A549 (cell line): ENCODE data around the gene TRIM27. TPM values are rescaled to one million over a fixed set of nuclear protein-coding genes. Genes with fewer than 3 reads are reported as not detected.

ENCODE experiments used
- ATAC-seq, 2 experiments: fragments of 200-7000 bp in 1 of 2; fragments of >200 bp in 1 of 2; cut with Nextera tagmentation in 1 of 2; cut with Tn5 transposase in 1 of 2; 3 replicates each; pipeline versions ENCODE4 v1.8.0 to v1.9.1; 2018 to 2020; ENCODE audit warnings: mild to moderate bottlenecking in 1 of 2, moderate library complexity in 1 of 2
- CTCF ChIA-PET: fragments of 300-600 bp; sonication (Branson Sonifier 250); formaldehyde crosslinking; extraction: SDS; loops from one replicate; lab custom pipeline; 2021; ENCODE audit warnings: antibody characterized with exemption, inconsistent platforms; lab: Yijun Ruan, JAX
- POLR2A ChIA-PET: fragments of 350-600 bp; formaldehyde crosslinking; extraction: SDS; loops from one replicate; lab custom pipeline; 2021; ENCODE audit warnings: antibody characterized with exemption, inconsistent platforms; lab: Yijun Ruan, JAX
- DNase-seq, 2 experiments: peaks; one replicate each; pipeline versions ENCODE4 v3.0.0 to v3.0.0-alpha.2; 2011 to 2016; ENCODE audit warnings: low read depth in 1 of 2, low spot score in 1 of 2
- FAIRE-seq: peaks from 2 replicates; lab custom pipeline; 2011; peaks lifted over from hg19 to GRCh38; lab: Jason Lieb, UNC
- H3K27ac ChIP-seq, 2 experiments: fragments of >200 bp; sonication (Bioruptor Twin); formaldehyde crosslinking; 3 replicates each; pipeline ENCODE4 v1.5.1; 2016 to 2017
- H3K4me1 ChIP-seq: fragments of >200 bp; sonication (Bioruptor Twin); formaldehyde crosslinking; 3 replicates; pipeline ENCODE4 v1.6.1; 2016
- H3K4me2 ChIP-seq: fragments of >200 bp; sonication (Bioruptor Twin); formaldehyde crosslinking; 3 replicates; pipeline ENCODE4 v1.6.1; 2016
- H3K4me3 ChIP-seq: fragments of >200 bp; sonication (Bioruptor Twin); formaldehyde crosslinking; 3 replicates; pipeline ENCODE4 v1.5.1; 2016
- H3K9me3 ChIP-seq: fragments of >200 bp; sonication (Bioruptor Twin); formaldehyde crosslinking; 3 replicates; pipeline ENCODE4 v1.6.1; 2016
- CEBPB ChIP-seq, 2 experiments: fragments of >200 bp in 1 of 2; sonication (Bioruptor Twin) in 1 of 2; formaldehyde crosslinking in 1 of 2; IDR thresholded peaks; 2 replicates each; pipeline ENCODE4 v1.6.1; 2012 to 2016
- CHD4 ChIP-seq: fragments of 200-600 bp; sonication (generic); IDR thresholded peaks from 2 replicates; pipeline ENCODE4 v1.6.1; 2016; ENCODE audit warnings: antibody characterized with exemption, mild to moderate bottlenecking, borderline replicate concordance
- EHF ChIP-seq: fragments of 250-450 bp; sonication (Bioruptor Pico); IDR thresholded peaks from 2 replicates; pipeline ENCODE4 v1.5.0; 2020; ENCODE audit warnings: mild to moderate bottlenecking
- EHMT2 ChIP-seq: fragments of 200-600 bp; sonication (generic); IDR thresholded peaks from 2 replicates; pipeline ENCODE4 v1.6.1; 2016; ENCODE audit warnings: antibody characterized with exemption, low read depth, mild to moderate bottlenecking, moderate library complexity
- EP300 ChIP-seq, 2 experiments: fragments of >200 bp; sonication (Bioruptor Twin); formaldehyde crosslinking; IDR thresholded peaks; 2 replicates in 1 of 2; 3 replicates in 1 of 2; pipeline ENCODE4 v1.6.1; 2016 to 2017
- FOSL2 ChIP-seq, 2 experiments: fragments of 450-650 bp in 1 of 2; fragments of >200 bp in 1 of 2; sonication (Bioruptor Twin) in 1 of 2; formaldehyde crosslinking; IDR thresholded peaks; 2 replicates each; pipeline versions ENCODE4 v1.5.0 to v1.6.1; 2016 to 2020; ENCODE audit warnings: mild to moderate bottlenecking in 1 of 2, moderate library complexity in 1 of 2
- GATA3 ChIP-seq: IDR thresholded peaks from 2 replicates; pipeline ENCODE4 v1.6.1; 2012; ENCODE audit warnings: borderline replicate concordance
- KDM5A ChIP-seq: fragments of 200-600 bp; sonication (generic); IDR thresholded peaks from 2 replicates; pipeline ENCODE4 v1.6.1; 2016; ENCODE audit warnings: antibody characterized with exemption, mild to moderate bottlenecking
- NR3C1 ChIP-seq: fragments of >200 bp; sonication (Bioruptor Twin); formaldehyde crosslinking; IDR thresholded peaks from 3 replicates; pipeline ENCODE4 v1.6.1; 2017
- POLR2AphosphoS2 ChIP-seq: conservative IDR thresholded peaks from 2 replicates; pipeline ENCODE4 v1.6.1; 2012; ENCODE audit warnings: low read length, improper control_type of control experiment, inconsistent platforms
- RAD21 ChIP-seq, 2 experiments: fragments of >200 bp in 1 of 2; sonication (Bioruptor Twin) in 1 of 2; formaldehyde crosslinking in 1 of 2; IDR thresholded peaks in 1 of 2; conservative IDR thresholded peaks in 1 of 2; 2 replicates in 1 of 2; 3 replicates in 1 of 2; pipeline ENCODE4 v1.6.1; 2012 to 2018; ENCODE audit warnings: inconsistent platforms in 1 of 2
- RARB ChIP-seq: fragments of 250-450 bp; sonication (Bioruptor Pico); IDR thresholded peaks from 2 replicates; pipeline ENCODE4 v1.8.0; 2021; ENCODE audit warnings: mild to moderate bottlenecking, moderate library complexity
- RCOR1 ChIP-seq: fragments of 150-350 bp; IDR thresholded peaks from 2 replicates; pipeline ENCODE4 v1.6.1; 2014; ENCODE audit warnings: antibody characterized with exemption, low read length, low read depth
- RFX5 ChIP-seq: fragments of 450-650 bp; IDR thresholded peaks from 2 replicates; pipeline ENCODE4 v1.7.1; 2014; ENCODE audit warnings: antibody characterized with exemption, mild to moderate bottlenecking, moderate library complexity
- TFCP2L1 ChIP-seq: fragments of 250-450 bp; sonication (Bioruptor Pico); IDR thresholded peaks from 2 replicates; pipeline ENCODE4 v1.5.0; 2021; ENCODE audit warnings: mild to moderate bottlenecking
- ZC3H11A ChIP-seq: fragments of 450-650 bp; IDR thresholded peaks from 2 replicates; pipeline ENCODE4 v1.6.1; 2014; ENCODE audit warnings: antibody characterized with exemption, mild to moderate bottlenecking
- WGBS: methylation state at CpG from one replicate; pipeline ENCODE4 v1.1.6; 2017; ENCODE audit errors: missing lambda C conversion rate; 5-methylcytosine and 5-hydroxymethylcytosine counted together
- polyA plus RNA-seq, 4 experiments: library from polyadenylated mRNA; depleted of rRNA in 3 of 4; stranded (reverse); fragments of >200 nt; fragmentation: RNase III in 1 of 4; extraction: RNeasy Plus Mini Kit Qiagen cat#74134 plus additional on column Dnase treatment in 1 of 4; gene quantifications; 2 replicates in 3 of 4; 3 replicates in 1 of 4; pipeline ENCODE4 v1.2.3, GENCODE V29; 2011 to 2017
- TF ChIP-seq, protein P1 (sequence below): fragments of 150-350 bp; IDR thresholded peaks from 2 replicates; pipeline ENCODE4 v1.6.1; 2014; ENCODE audit warnings: low read depth, mild to moderate bottlenecking, low read length
- TF ChIP-seq, protein P2 (sequence below): fragments of 250-450 bp; sonication (Bioruptor Pico); IDR thresholded peaks from 2 replicates; pipeline ENCODE4 v1.5.0; 2021; ENCODE audit warnings: mild to moderate bottlenecking, moderate library complexity, borderline replicate concordance
- TF ChIP-seq, protein P3 (sequence below): fragments of >200 bp; sonication (Bioruptor Twin); formaldehyde crosslinking; IDR thresholded peaks from 3 replicates; pipeline ENCODE4 v1.6.1; 2016
- TF ChIP-seq, protein P4 (sequence below): fragments of 200-600 bp; sonication (generic); IDR thresholded peaks from 2 replicates; pipeline ENCODE4 v1.6.1; 2016; ENCODE audit warnings: antibody characterized with exemption, mild to moderate bottlenecking, moderate library complexity
- TF ChIP-seq, protein P5 (sequence below): IDR thresholded peaks from 2 replicates; pipeline ENCODE4 v1.6.1; 2012

The TRIM27 gene
- polyA plus RNA-seq, 2 of the 4 experiments (the other 2 are of a cell fraction): 27.8 to 50.1 TPM

DNA sequence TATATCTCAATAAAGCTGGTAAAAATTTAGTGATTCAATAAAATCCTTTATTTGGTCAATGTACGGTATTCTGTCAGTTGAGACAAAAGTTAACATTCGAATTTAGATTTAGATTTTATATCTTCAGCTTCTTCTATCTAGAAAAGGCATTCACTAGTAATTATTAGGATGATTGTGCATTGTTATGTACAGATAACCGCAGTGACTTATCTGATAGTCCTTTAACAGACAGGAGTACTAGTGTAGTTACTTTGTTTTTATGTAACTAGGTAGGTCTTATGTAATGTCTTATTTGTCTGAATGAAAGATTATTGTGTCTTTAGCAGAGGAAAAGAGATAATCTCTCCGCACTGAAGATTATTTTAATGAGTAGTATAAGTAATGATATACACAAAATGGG is 31.3 kb downstream of the TRIM27 start:
- ChIA-PET CTCF (no interaction called here), POLR2A (no interaction called here)
- no peaks in the 10 kb centered on the region for H3K9me3 ChIP-seq
- TF ChIP-seq RCOR1: no peak
- TF ChIP-seq NR3C1: no peak
- TF ChIP-seq, protein P1, sequence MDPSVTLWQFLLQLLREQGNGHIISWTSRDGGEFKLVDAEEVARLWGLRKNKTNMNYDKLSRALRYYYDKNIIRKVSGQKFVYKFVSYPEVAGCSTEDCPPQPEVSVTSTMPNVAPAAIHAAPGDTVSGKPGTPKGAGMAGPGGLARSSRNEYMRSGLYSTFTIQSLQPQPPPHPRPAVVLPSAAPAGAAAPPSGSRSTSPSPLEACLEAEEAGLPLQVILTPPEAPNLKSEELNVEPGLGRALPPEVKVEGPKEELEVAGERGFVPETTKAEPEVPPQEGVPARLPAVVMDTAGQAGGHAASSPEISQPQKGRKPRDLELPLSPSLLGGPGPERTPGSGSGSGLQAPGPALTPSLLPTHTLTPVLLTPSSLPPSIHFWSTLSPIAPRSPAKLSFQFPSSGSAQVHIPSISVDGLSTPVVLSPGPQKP: no peak
- TF ChIP-seq, protein P2, sequence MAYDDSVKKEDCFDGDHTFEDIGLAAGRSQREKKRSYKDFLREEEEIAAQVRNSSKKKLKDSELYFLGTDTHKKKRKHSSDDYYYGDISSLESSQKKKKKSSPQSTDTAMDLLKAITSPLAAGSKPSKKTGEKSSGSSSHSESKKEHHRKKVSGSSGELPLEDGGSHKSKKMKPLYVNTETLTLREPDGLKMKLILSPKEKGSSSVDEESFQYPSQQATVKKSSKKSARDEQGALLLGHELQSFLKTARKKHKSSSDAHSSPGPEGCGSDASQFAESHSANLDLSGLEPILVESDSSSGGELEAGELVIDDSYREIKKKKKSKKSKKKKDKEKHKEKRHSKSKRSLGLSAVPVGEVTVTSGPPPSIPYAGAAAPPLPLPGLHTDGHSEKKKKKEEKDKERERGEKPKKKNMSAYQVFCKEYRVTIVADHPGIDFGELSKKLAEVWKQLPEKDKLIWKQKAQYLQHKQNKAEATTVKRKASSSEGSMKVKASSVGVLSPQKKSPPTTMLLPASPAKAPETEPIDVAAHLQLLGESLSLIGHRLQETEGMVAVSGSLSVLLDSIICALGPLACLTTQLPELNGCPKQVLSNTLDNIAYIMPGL (CRISPR knock-in tag): no peak
- no peak for TF ChIP-seq FOSL2 (IDR thresholded peaks at IDR 0.05)
- TF ChIP-seq FOSL2 (CRISPR knock-in tag; IDR thresholded peaks at IDR 0.05): no peak
- TF ChIP-seq, protein P3, sequence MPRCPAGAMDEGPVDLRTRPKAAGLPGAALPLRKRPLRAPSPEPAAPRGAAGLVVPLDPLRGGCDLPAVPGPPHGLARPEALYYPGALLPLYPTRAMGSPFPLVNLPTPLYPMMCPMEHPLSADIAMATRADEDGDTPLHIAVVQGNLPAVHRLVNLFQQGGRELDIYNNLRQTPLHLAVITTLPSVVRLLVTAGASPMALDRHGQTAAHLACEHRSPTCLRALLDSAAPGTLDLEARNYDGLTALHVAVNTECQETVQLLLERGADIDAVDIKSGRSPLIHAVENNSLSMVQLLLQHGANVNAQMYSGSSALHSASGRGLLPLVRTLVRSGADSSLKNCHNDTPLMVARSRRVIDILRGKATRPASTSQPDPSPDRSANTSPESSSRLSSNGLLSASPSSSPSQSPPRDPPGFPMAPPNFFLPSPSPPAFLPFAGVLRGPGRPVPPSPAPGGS: no peak
- TF ChIP-seq CEBPB (IDR thresholded peaks at IDR 0.05): no peak
- 52% methylated on average over 4 of the region's 4 CpGs for WGBS
- ATAC-seq (no peak), FAIRE-seq (no peak), DNase-seq (no peak)
- no peak overlapping the region for H3K4me3 ChIP-seq
- H3K4me2 ChIP-seq: no peak overlapping the region
- no peak overlapping the region for H3K27ac ChIP-seq
- no peaks in the 10 kb centered on the region for H3K4me1 ChIP-seq

DNA sequence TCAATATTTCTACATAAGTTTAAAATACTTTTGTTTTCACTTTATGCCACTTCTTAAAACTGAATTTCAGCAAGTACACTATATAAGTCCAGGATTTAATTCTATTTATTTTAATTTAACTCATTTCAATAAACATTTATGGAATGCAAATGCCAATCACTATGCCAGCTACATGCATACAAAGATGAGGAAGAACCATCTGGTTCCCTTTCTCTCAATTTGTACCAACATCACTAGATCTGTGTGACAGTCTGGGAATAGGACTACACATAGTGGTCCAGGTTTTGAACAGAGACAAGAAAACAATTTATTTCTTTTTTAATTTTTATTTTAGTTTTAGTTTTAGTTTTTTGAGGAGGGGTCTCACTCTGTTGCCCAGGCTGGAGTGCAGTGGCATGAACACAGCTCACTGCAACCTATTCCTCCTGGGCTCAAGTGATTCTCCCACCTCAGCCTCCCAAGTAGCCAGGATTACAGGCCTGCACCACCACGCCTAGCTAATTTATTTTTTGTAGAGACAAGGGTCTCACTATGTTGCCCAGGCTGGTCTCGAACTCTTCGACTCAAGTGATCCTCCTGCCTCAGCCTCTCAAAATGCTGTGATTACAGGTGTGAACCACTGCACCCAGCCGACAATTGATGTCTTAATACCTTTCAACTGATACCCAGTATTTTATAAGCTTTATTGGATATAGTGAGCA is 35.8 kb downstream of the TRIM27 start:
- ChIA-PET CTCF (interaction anchor here (1.2 to 2.4 kb wide), 3 partner anchors 9 to 50 kb away, joined by 3 to 9 read pairs (median 3); no protein-coding TSS in a partner anchor), POLR2A (no interaction called here)
- Histone ChIP-seq H3K4me3 (no peak overlapping the region), H3K4me1 (no peaks in the 10 kb centered on the region), H3K9me3 (0 out of 3 replicates have a peak, but pooled peaks cover 3% of the 10 kb centered on the region), H3K4me2 (no peak overlapping the region), H3K27ac (no peak overlapping the region)
- no peak for ATAC-seq
- DNase-seq: no peak
- FAIRE-seq: no peak
- 76% methylated on average over 4 of the region's 4 CpGs for WGBS
- TF ChIP-seq RFX5 (no peak), EHMT2 (no peak), EHF (CRISPR knock-in tag) (no peak), KDM5A (no peak), RARB (CRISPR knock-in tag) (no peak), EP300 (IDR thresholded peaks at IDR 0.05) (no peak), CHD4 (no peak), POLR2AphosphoS2 (no peak), RAD21 (conservative IDR thresholded peaks at IDR 0.05 in 1 of 2, IDR thresholded peaks at IDR 0.05 in 1 of 2) (no peak), TFCP2L1 (CRISPR knock-in tag) (no peak), GATA3 (no peak), ZC3H11A (no peak)
- TF ChIP-seq, protein P4, sequence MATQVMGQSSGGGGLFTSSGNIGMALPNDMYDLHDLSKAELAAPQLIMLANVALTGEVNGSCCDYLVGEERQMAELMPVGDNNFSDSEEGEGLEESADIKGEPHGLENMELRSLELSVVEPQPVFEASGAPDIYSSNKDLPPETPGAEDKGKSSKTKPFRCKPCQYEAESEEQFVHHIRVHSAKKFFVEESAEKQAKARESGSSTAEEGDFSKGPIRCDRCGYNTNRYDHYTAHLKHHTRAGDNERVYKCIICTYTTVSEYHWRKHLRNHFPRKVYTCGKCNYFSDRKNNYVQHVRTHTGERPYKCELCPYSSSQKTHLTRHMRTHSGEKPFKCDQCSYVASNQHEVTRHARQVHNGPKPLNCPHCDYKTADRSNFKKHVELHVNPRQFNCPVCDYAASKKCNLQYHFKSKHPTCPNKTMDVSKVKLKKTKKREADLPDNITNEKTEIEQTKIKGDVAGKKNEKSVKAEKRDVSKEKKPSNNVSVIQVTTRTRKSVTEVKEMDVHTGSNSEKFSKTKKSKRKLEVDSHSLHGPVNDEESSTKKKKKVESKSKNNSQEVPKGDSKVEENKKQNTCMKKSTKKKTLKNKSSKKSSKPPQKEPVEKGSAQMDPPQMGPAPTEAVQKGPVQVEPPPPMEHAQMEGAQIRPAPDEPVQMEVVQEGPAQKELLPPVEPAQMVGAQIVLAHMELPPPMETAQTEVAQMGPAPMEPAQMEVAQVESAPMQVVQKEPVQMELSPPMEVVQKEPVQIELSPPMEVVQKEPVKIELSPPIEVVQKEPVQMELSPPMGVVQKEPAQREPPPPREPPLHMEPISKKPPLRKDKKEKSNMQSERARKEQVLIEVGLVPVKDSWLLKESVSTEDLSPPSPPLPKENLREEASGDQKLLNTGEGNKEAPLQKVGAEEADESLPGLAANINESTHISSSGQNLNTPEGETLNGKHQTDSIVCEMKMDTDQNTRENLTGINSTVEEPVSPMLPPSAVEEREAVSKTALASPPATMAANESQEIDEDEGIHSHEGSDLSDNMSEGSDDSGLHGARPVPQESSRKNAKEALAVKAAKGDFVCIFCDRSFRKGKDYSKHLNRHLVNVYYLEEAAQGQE: no peak
- TF ChIP-seq, protein P2 (CRISPR knock-in tag): no peak
- TF ChIP-seq, protein P3: no peak
- TF ChIP-seq, protein P5, sequence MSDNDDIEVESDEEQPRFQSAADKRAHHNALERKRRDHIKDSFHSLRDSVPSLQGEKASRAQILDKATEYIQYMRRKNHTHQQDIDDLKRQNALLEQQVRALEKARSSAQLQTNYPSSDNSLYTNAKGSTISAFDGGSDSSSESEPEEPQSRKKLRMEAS: no peak
